CD8-positive, alpha-beta memory T cell (primary cell): ENCODE results near the gene DNAAF6. TPM values are rescaled to one million over a fixed set of nuclear protein-coding genes. Genes with fewer than 3 reads are reported as not detected.
"Not testable (repeated sequence)": the region's sequence is repeated elsewhere in the genome, so short reads cannot be mapped to it uniquely, and the experiment has no call there.

ENCODE experiments used
- CTCF ChIA-PET: fragments of 350-600 bp; sonication (Branson Sonifier 250); formaldehyde crosslinking; loops from one replicate; lab custom pipeline; 2021; ENCODE audit warnings: antibody characterized with exemption; lab: Charles Lee
- POLR2A ChIA-PET: fragments of 350-600 bp; sonication (Branson Sonifier 250); formaldehyde crosslinking; loops from one replicate; lab custom pipeline; 2021; ENCODE audit warnings: antibody characterized with exemption; lab: Charles Lee
- DNase-seq, 5 donors: peaks; one replicate each; pipeline versions ENCODE4 v3.0.0 to v3.0.0-alpha.2; 2020 to 2022; ENCODE audit warnings: mixed read lengths in 1 of 5
- H3K27ac ChIP-seq: one replicate; pipeline ENCODE4 v1.7.0; 2013; ENCODE audit warnings: low read depth, mild to moderate bottlenecking, low read length, moderate library complexity
- H3K27me3 ChIP-seq: 2 replicates; pipeline ENCODE4 v1.7.0; 2013; ENCODE audit warnings: low read length, mild to moderate bottlenecking; ENCODE audit not compliant: insufficient read depth, poor library complexity, severe bottlenecking
- H3K36me3 ChIP-seq: 2 replicates; pipeline ENCODE4 v1.7.0; 2013; ENCODE audit warnings: mild to moderate bottlenecking, low read length, moderate library complexity; ENCODE audit not compliant: insufficient read depth
- H3K4me1 ChIP-seq: 2 replicates; pipeline ENCODE4 v1.7.0; 2013; ENCODE audit warnings: mild to moderate bottlenecking, low read length, moderate library complexity; ENCODE audit not compliant: insufficient read depth
- H3K4me3 ChIP-seq: 2 replicates; pipeline ENCODE4 v1.7.0; 2013; ENCODE audit warnings: mild to moderate bottlenecking, low read length
- H3K9me3 ChIP-seq: 2 replicates; pipeline ENCODE4 v1.7.0; 2013; ENCODE audit warnings: mild to moderate bottlenecking, low read length
- H3K27ac Mint-ChIP-seq, 8 donors: one replicate each; pipeline ENCODE4 v1.8.0; 2020 to 2021; ENCODE audit warnings: mixed read lengths in 8 of 8, mild to moderate bottlenecking in 6 of 8, inconsistent platforms in 3 of 8, moderate library complexity in 3 of 8
- H3K27me3 Mint-ChIP-seq, 2 donors: one replicate each; pipeline ENCODE4 v1.8.0; 2020 to 2021; ENCODE audit warnings: mixed read lengths in 2 of 2, mild to moderate bottlenecking in 1 of 2, moderate library complexity in 1 of 2
- H3K36me3 Mint-ChIP-seq, 3 donors: one replicate each; pipeline ENCODE4 v1.8.0; 2020 to 2021; ENCODE audit warnings: mixed read lengths in 3 of 3, inconsistent platforms in 1 of 3, mild to moderate bottlenecking in 1 of 3
- H3K4me1 Mint-ChIP-seq, 3 donors: one replicate each; pipeline ENCODE4 v1.8.0; 2020 to 2021; ENCODE audit warnings: mixed read lengths in 3 of 3, inconsistent platforms in 1 of 3, mild to moderate bottlenecking in 1 of 3
- H3K4me3 Mint-ChIP-seq, 7 donors: one replicate each; pipeline ENCODE4 v1.8.0; 2020 to 2021; ENCODE audit warnings: mixed read lengths in 7 of 7, mild to moderate bottlenecking in 6 of 7, moderate library complexity in 4 of 7, inconsistent platforms in 2 of 7
- H3K9me3 Mint-ChIP-seq, 5 donors: one replicate each; pipeline ENCODE4 v1.8.0; 2020 to 2022; ENCODE audit warnings: mixed read lengths in 5 of 5, mild to moderate bottlenecking in 3 of 5, moderate library complexity in 2 of 5, inconsistent platforms in 1 of 5
- polyA plus RNA-seq: library from polyadenylated mRNA; unstranded; fragments of 300-500 nt; fragmentation: Illumina TruSeq; gene quantifications from one replicate; pipeline ENCODE4 v1.2.3, GENCODE V29; 2021
- total RNA-seq, 2 experiments: library from RNA; stranded (reverse); gene quantifications; one replicate each; pipeline ENCODE4 v1.2.3, GENCODE V29; 2021

Gene DNAAF6
- total and polyA plus RNA-seq, 3 experiments from 2014 or later: not detected

DNA sequence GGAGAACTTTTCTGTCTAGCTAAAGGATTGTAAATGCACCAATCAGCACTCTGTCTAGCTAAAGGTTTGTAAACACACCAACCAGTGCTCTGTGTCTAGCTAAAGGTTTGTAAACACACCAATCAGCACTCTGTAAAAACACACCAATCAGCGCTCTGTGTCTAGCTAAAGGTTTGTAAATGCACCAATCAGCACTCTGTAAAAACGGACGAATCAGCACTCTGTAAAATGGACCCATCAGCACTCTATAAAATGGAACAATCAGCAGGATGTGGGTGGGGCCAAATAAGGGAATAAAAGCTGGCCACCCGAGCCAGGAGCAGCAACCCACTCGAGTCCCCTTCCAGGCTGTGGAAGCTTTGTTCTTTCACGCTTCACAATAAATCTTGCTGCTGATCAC, 8.3 kb upstream of the DNAAF6 start:
- H3K4me3 ChIP-seq, DNase-seq, H3K27me3 Mint-ChIP-seq, H3K4me3 Mint-ChIP-seq, H3K36me3 Mint-ChIP-seq, H3K36me3 ChIP-seq, H3K27me3 ChIP-seq, H3K9me3 Mint-ChIP-seq, H3K27ac ChIP-seq, H3K9me3 ChIP-seq, H3K27ac Mint-ChIP-seq, CTCF ChIA-PET, POLR2A ChIA-PET, H3K4me1 ChIP-seq, H3K4me1 Mint-ChIP-seq: not testable (repeated sequence)

DNA sequence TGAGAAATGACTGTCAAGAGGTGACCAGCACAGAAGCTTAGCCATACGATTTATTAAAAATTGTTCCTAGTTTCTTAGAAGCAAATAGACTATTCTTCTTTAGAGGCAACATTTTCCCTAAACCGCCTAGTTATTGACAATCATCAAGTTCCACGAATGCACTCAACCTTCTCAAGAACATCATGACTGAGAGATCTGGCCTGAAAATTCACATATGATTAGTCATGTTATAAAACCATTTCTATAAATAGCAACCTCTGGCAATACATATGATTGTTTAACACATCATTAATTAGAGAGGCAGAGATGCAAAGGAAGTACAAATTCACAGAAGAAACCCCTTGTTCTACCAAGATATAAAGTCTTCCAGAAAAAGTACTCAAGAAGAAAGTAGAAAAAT, 6.9 kb upstream of the DNAAF6 start:
- peaks cover 0 to 3% of the 10 kb centered on the region in 2 donors for H3K27me3 Mint-ChIP-seq
- H3K36me3 ChIP-seq: no peaks in the 10 kb centered on the region
- no peaks in the 10 kb centered on the region for H3K9me3 Mint-ChIP-seq
- ChIA-PET CTCF (no interaction called here), POLR2A (no interaction called here)
- H3K36me3 Mint-ChIP-seq: no peaks in the 10 kb centered on the region
- H3K4me3 ChIP-seq: no peak overlapping the region
- no peaks in the 10 kb centered on the region for H3K9me3 ChIP-seq
- H3K4me1 Mint-ChIP-seq: no peaks in the 10 kb centered on the region
- no peak overlapping the region for H3K27ac Mint-ChIP-seq
- H3K4me1 ChIP-seq: no peaks in the 10 kb centered on the region
- H3K27me3 ChIP-seq: no peaks in the 10 kb centered on the region
- no peak overlapping the region for H3K4me3 Mint-ChIP-seq
- DNase-seq: no peak
- no peak overlapping the region for H3K27ac ChIP-seq

DNA sequence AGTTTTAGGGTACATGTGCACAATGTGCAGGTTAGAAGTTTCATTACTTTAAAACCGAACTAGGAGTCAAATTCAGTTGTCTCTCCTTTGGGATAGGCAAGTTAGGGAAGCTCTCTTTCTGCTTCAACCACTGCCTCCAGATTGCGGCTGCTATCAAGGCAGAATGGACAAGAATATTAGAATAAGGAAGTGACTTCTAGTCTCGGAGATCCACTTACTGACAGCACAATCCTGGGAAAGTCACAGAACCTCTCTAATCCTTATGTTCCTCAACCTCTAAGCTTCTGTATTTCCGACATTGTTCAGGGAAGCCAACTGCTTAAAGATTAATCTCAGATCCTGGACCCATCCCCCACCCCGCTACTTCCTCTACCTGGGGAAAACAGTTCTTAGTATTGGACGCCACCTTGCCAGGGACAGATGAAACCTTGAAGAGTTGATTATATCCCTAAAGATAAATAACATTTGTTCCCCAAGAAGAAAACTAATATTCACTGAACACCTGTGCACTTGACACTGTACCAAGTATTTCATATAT, 2.3 kb upstream of the DNAAF6 start:
- Mint-ChIP-seq H3K27ac (no peak overlapping the region), H3K36me3 (no peaks in the 10 kb centered on the region), H3K4me1 (peaks cover 7 to 14% (median 13%) of the 10 kb centered on the region in 3 donors), H3K9me3 (no peaks in the 10 kb centered on the region), H3K27me3 (no peaks in the 10 kb centered on the region), H3K4me3 (no peak overlapping the region)
- H3K4me3 ChIP-seq: no peak overlapping the region
- H3K27me3 ChIP-seq: no peaks in the 10 kb centered on the region
- no peaks in the 10 kb centered on the region for H3K9me3 ChIP-seq
- no peak overlapping the region for H3K27ac ChIP-seq
- ChIA-PET CTCF (no interaction called here), POLR2A (no interaction called here)
- H3K4me1 ChIP-seq: no peaks in the 10 kb centered on the region
- DNase-seq: no peak
- no peaks in the 10 kb centered on the region for H3K36me3 ChIP-seq

DNA sequence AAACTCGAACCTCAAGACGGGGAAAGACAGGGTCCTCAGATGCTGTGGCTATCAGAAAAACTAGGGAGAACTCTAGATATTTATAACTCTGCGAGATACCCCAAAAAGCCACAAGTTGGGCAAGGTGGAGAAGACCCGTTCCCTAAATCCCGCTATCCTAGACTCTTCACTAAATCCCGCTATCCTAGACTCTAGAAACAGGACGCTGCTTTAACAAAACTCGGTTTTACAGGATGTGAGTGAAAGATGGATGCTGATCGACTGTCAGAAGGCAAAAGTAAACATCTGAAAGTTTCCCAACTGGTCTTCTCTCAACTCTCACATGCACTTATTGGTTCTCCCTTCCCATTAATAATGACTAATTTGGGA, 270 bp downstream of the DNAAF6 start:
- Histone ChIP-seq H3K4me1 (no peaks in the 10 kb centered on the region), H3K27me3 (no peaks in the 10 kb centered on the region), H3K36me3 (no peaks in the 10 kb centered on the region), H3K27ac (no peak overlapping the region), H3K9me3 (no peaks in the 10 kb centered on the region), H3K4me3 (peak overlapping the region; percentile 64)
- no peaks in the 10 kb centered on the region for H3K9me3 Mint-ChIP-seq
- DNase-seq: no peak
- peaks cover 7 to 14% (median 13%) of the 10 kb centered on the region in 3 donors for H3K4me1 Mint-ChIP-seq
- ChIA-PET POLR2A (no interaction called here), CTCF (no interaction called here)
- peaks cover 0 to 3% of the 10 kb centered on the region in 2 donors for H3K27me3 Mint-ChIP-seq
- H3K4me3 Mint-ChIP-seq: peak overlapping the region; percentile 86 to 94 (median 90)
- no peaks in the 10 kb centered on the region for H3K36me3 Mint-ChIP-seq
- peak overlapping the region in 4 of 8 donors; percentile 32 to 86 (median 64) for H3K27ac Mint-ChIP-seq

GRCh38 chrX:107207089-107207488, 678 bp downstream of the DNAAF6 start:
- ChIA-PET CTCF (no interaction called here), POLR2A (no interaction called here)
- no peak for DNase-seq
- Histone ChIP-seq H3K4me3 (no peak overlapping the region), H3K27me3 (no peaks in the 10 kb centered on the region), H3K27ac (no peak overlapping the region), H3K36me3 (no peaks in the 10 kb centered on the region), H3K4me1 (no peaks in the 10 kb centered on the region), H3K9me3 (no peaks in the 10 kb centered on the region)
- Mint-ChIP-seq H3K9me3 (no peaks in the 10 kb centered on the region), H3K4me3 (peak overlapping the region in 2 of 7 donors; percentile 34 to 62), H3K27me3 (peaks cover 0 to 3% of the 10 kb centered on the region in 2 donors), H3K36me3 (no peaks in the 10 kb centered on the region), H3K4me1 (peaks cover 7 to 14% (median 13%) of the 10 kb centered on the region in 3 donors), H3K27ac (no peak overlapping the region)

GRCh38 chrX:107207943-107208342, 1.5 kb downstream of the DNAAF6 start:
- no peaks in the 10 kb centered on the region for H3K4me1 ChIP-seq
- Mint-ChIP-seq H3K4me3 (no peak overlapping the region), H3K27ac (no peak overlapping the region), H3K4me1 (peaks cover 7 to 14% (median 13%) of the 10 kb centered on the region in 3 donors), H3K9me3 (no peaks in the 10 kb centered on the region), H3K36me3 (no peaks in the 10 kb centered on the region), H3K27me3 (peaks cover 0 to 5% of the 10 kb centered on the region in 2 donors)
- H3K27ac ChIP-seq: no peak overlapping the region
- no peak overlapping the region for H3K4me3 ChIP-seq
- POLR2A ChIA-PET: no interaction called here
- CTCF ChIA-PET: no interaction called here
- DNase-seq: no peak
- no peaks in the 10 kb centered on the region for H3K9me3 ChIP-seq
- no peaks in the 10 kb centered on the region for H3K36me3 ChIP-seq
- no peaks in the 10 kb centered on the region for H3K27me3 ChIP-seq

DNA sequence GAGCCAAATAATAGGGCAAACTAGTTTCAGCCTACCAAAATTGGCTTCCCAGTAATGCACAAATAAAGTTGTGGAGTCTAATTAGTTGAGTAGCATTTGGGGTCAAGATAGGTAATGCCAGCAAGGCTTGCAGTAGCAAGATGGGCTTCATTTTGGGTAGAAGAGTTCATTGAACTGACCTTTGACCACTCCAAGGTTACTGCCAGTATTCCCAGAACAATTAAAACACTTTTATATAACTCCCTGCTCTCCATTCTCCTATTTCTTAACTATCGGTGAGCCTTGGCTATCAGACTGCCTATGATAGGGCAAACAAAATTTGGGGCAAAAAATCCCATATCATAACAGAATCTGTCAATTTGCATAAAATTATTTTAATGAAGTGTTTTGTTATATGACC, 7.1 kb downstream of the DNAAF6 start:
- Histone ChIP-seq H3K27ac (no peak overlapping the region), H3K9me3 (no peaks in the 10 kb centered on the region), H3K4me3 (no peak overlapping the region), H3K27me3 (no peaks in the 10 kb centered on the region), H3K36me3 (no peaks in the 10 kb centered on the region), H3K4me1 (no peaks in the 10 kb centered on the region)
- Mint-ChIP-seq H3K4me3 (no peak overlapping the region), H3K36me3 (no peaks in the 10 kb centered on the region), H3K9me3 (no peaks in the 10 kb centered on the region), H3K27ac (peak overlapping the region in 1 of 8 donors; percentile 21), H3K27me3 (peaks cover under 1 to 5% of the 10 kb centered on the region in 2 donors), H3K4me1 (no peaks in the 10 kb centered on the region)
- no peak for DNase-seq
- CTCF ChIA-PET: no interaction called here
- POLR2A ChIA-PET: no interaction called here

GRCh38 chrX:107226757-107227156, 20.3 kb downstream of the DNAAF6 start:
- no peaks in the 10 kb centered on the region for H3K9me3 Mint-ChIP-seq
- no peak for DNase-seq
- H3K4me3 Mint-ChIP-seq: no peak overlapping the region
- peaks cover 11 to 16% of the 10 kb centered on the region in 2 donors for H3K27me3 Mint-ChIP-seq
- no peaks in the 10 kb centered on the region for H3K36me3 Mint-ChIP-seq
- Histone ChIP-seq H3K4me3 (no peak overlapping the region), H3K36me3 (no peaks in the 10 kb centered on the region), H3K27ac (no peak overlapping the region), H3K4me1 (no peaks in the 10 kb centered on the region), H3K9me3 (no peaks in the 10 kb centered on the region), H3K27me3 (no peaks in the 10 kb centered on the region)
- no peaks in the 10 kb centered on the region for H3K4me1 Mint-ChIP-seq
- CTCF ChIA-PET: no interaction called here
- no peak overlapping the region for H3K27ac Mint-ChIP-seq
- POLR2A ChIA-PET: no interaction called here
